ENCODE measurements around the gene SWAP70.

SWAP70 gene

DNA sequence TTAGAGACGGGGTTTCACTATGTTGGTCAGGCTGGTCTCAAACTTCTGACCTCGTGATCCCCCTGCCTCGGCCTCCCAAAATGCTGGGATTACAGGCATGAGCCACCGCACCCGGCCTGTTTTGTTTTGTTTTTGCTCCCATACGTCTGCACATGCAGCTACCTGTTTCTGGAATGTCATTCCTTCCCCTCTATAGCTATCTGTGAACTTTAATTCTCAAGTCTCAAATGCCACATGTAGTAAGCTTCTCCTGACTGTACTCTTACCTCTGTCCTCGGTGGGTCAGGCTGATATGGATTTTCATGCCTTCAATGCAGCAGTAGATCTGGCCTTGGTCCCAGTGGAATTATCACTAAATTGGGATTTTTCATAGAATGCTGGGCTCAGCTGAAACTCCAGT, 12.4 kb upstream of the SWAP70 start:
- Histone ChIP-seq H3K27me3 (ENCODE audit: insufficient read depth, low read length) (no peaks in the 10 kb centered on the region), H3K27ac (ENCODE audit: low read depth, low read length) (no peak overlapping the region), H3K4me3 (ENCODE audit: low read length) (no peak overlapping the region), H3K36me3 (ENCODE audit: insufficient read depth, low read length) (no peaks in the 10 kb centered on the region), H3K9me3 (ENCODE audit: insufficient read depth, low read depth, low read length) (no peaks in the 10 kb centered on the region), H3K9ac (ENCODE audit: low read depth, low read length) (no peak overlapping the region), H3K4me1 (ENCODE audit: insufficient read depth, low read length) (peaks cover 7% of the 10 kb centered on the region; the same call in 1 of the 2 replicates)
- WGBS: 86% methylated on average over 7 of the region's 7 CpGs

DNA sequence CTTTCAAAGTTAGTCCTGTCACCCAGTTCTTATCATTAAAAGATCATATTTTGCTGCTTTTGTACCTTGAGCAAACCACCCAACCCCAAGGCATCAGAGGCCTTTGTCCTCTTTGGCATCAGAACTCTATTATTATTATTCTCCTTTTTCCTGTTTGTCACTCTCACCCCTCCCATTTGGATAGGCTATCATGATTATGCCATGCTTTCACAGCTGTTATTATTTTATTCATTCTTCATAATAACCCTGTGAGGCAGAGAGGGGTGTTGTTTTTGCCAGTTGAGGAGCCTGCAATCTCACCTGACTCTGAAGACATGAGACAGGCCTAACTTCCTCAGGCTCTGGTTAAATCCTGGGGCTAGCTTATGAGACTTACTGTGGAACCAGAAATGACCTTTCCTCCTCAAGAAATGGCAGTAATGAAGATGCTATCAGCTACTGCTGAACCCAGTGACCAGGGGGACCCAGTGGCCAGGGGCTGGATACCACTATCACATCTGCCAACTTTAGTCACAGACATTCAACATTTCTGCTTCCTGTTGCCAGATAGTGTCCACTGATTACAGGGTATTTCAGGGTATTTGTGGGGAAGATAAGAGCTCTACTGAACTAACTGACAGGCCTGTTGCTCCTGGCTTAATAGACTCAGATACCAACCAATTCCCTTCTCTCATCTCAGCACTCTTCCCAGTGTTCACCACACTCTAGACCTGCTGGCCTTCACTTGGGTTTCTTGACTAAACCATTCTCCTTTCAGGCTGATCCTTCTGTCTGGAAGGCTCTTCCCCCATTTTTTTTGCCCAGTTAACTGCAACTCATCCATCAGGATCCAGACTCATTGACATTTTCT, 11.8 kb upstream of the SWAP70 start:
- Histone ChIP-seq H3K27ac (ENCODE audit: low read depth, low read length) (no peak overlapping the region), H3K27me3 (ENCODE audit: insufficient read depth, low read length) (no peaks in the 10 kb centered on the region), H3K36me3 (ENCODE audit: insufficient read depth, low read length) (no peaks in the 10 kb centered on the region)

DNA sequence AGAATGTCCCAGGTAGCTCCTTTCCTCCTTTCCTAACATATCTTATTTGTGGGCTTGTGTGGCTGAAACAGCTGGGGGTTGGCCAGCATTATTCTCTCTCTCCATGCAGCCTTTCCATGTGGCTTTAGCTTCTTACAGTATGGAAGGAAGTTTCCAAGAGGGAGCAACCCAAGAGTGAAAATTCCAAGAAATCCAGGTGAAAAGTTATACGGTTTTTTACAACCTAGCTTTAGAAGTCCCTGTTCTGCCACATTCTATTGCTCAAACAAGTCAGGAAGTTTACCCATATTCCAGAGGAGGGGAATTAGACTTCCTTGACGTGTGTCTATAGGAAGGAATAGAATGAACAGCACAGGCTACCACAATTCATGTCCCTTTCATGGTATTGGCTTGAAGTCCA, 10.0 kb upstream of the SWAP70 start:
- Histone ChIP-seq H3K9me3 (ENCODE audit: insufficient read depth, low read depth, low read length) (no peaks in the 10 kb centered on the region), H3K4me1 (ENCODE audit: insufficient read depth, low read length) (peaks cover under 1% of the 10 kb centered on the region; the same call in 1 of the 2 replicates), H3K4me3 (ENCODE audit: low read length) (no peak overlapping the region), H3K36me3 (ENCODE audit: insufficient read depth, low read length) (no peaks in the 10 kb centered on the region), H3K27ac (ENCODE audit: low read depth, low read length) (no peak overlapping the region), H3K9ac (ENCODE audit: low read depth, low read length) (no peak overlapping the region), H3K27me3 (ENCODE audit: insufficient read depth, low read length) (no peaks in the 10 kb centered on the region)
- WGBS: 92% methylated on average over 2 of the region's 2 CpGs

More for the DNA sequence above, 11.8 kb upstream of the SWAP70 start:
- Histone ChIP-seq H3K4me3 (ENCODE audit: low read length) (no peak overlapping the region), H3K4me1 (ENCODE audit: insufficient read depth, low read length) (peaks cover 7% of the 10 kb centered on the region; the same call in 1 of the 2 replicates), H3K9ac (ENCODE audit: low read depth, low read length) (no peak overlapping the region), H3K9me3 (ENCODE audit: insufficient read depth, low read depth, low read length) (no peaks in the 10 kb centered on the region)

DNA sequence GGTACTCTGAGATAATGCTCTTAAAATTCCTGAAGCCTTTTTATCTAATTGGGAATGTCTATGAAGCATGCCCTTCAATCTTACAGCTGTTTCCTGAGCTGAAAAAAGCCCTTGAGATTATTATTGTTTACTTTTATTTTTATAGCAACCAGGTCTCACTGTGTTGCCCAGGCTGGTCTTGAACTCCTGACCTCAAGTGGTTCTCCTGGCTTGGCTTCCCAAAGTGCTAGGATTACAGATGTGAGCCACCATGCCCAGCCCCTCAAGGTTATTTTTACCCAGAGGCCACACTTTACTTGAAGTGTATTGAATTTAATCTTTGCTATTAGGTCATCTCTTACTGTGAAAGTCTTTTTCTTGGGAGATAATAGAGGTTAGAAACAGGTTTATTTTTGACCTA, 7.0 kb upstream of the SWAP70 start:
- Histone ChIP-seq H3K9ac (ENCODE audit: low read depth, low read length) (no peak overlapping the region), H3K9me3 (ENCODE audit: insufficient read depth, low read depth, low read length) (no peaks in the 10 kb centered on the region), H3K27me3 (ENCODE audit: insufficient read depth, low read length) (no peaks in the 10 kb centered on the region), H3K4me1 (ENCODE audit: insufficient read depth, low read length) (no peaks in the 10 kb centered on the region), H3K27ac (ENCODE audit: low read depth, low read length) (no peak overlapping the region), H3K36me3 (ENCODE audit: insufficient read depth, low read length) (no peaks in the 10 kb centered on the region), H3K4me3 (ENCODE audit: low read length) (no peak overlapping the region)

DNA sequence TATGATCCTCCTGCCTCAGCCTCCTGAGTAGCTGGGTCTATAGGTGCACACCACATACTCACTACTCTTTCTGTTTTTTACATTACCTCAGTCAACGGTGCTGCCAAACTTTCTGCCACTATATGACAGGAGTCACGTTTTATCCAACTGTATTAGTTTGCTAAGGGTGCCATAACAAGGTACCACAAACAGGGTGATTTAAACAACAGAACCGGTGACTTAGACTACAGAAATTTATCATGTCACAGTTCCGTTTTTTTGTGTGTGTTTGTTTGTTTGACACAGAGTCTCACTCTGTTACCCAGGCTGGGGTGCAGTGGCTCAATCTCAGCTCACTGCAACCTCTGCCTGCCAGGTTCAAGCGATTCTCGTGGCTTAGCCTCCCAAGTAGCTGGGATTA, 6.3 kb upstream of the SWAP70 start:
- Histone ChIP-seq H3K36me3 (ENCODE audit: insufficient read depth, low read length) (no peaks in the 10 kb centered on the region), H3K4me3 (ENCODE audit: low read length) (no peak overlapping the region), H3K27me3 (ENCODE audit: insufficient read depth, low read length) (no peaks in the 10 kb centered on the region), H3K9ac (ENCODE audit: low read depth, low read length) (no peak overlapping the region), H3K27ac (ENCODE audit: low read depth, low read length) (no peak overlapping the region), H3K4me1 (ENCODE audit: insufficient read depth, low read length) (no peaks in the 10 kb centered on the region), H3K9me3 (ENCODE audit: insufficient read depth, low read depth, low read length) (no peaks in the 10 kb centered on the region)
- whole genome bisulfite sequencing: 95% methylated on average over 6 of the region's 6 CpGs

DNA sequence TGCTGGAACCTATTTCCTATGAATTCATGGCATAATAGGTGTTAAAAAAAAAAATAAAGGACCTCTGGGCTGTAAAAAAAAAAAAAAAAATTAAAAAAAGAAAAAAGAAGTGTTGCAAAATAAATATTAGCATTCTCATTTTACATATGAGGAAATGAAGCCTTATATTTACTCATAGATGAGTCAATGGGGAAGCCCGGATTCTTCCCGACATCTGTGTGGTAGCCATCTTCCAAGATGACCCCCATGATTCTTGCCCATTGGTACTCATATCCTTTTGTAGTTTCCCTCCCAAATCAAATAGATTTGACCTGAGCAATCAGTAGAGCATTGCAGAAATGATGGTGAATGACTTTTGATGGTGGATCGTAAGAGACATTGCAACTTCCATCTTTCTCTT, 3.0 kb upstream of the SWAP70 start:
- Histone ChIP-seq H3K4me3 (ENCODE audit: low read length) (no peak overlapping the region), H3K4me1 (ENCODE audit: insufficient read depth, low read length) (no peaks in the 10 kb centered on the region), H3K9ac (ENCODE audit: low read depth, low read length) (no peak overlapping the region), H3K9me3 (ENCODE audit: insufficient read depth, low read depth, low read length) (peaks cover 4% of the 10 kb centered on the region; the same call in 1 of the 2 replicates), H3K27me3 (ENCODE audit: insufficient read depth, low read length) (no peaks in the 10 kb centered on the region), H3K27ac (ENCODE audit: low read depth, low read length) (no peak overlapping the region), H3K36me3 (ENCODE audit: insufficient read depth, low read length) (no peaks in the 10 kb centered on the region)
- 90% methylated on average over 3 of the region's 3 CpGs for WGBS

DNA sequence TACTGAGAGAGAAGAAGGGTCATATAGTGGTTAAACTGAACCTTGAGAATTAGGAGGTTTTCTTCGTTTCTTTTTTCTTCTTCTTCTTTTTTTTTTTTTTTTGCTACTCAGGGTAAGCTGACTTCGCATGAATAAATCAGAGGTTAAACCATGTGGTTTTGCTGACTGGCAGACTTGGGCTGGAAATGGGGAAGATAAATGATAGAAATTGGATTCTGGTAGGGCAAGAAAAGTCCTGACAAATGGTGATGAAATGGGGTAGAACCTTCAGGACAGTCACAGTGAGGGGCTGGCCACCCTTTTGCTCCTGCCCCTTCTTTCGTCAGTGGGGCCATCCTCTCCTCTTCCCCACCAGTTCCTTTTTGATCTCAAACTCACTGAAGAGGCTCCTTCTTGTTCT, 1.6 kb upstream of the SWAP70 start:
- H3K4me3 ChIP-seq (ENCODE audit: low read length): no peak overlapping the region
- H3K36me3 ChIP-seq (ENCODE audit: insufficient read depth, low read length): no peaks in the 10 kb centered on the region
- no peaks in the 10 kb centered on the region for H3K27me3 ChIP-seq (ENCODE audit: insufficient read depth, low read length)
- WGBS: 92% methylated on average over 2 of the region's 3 CpGs
- no peaks in the 10 kb centered on the region for H3K4me1 ChIP-seq (ENCODE audit: insufficient read depth, low read length)
- H3K27ac ChIP-seq (ENCODE audit: low read depth, low read length): no peak overlapping the region
- no peak overlapping the region for H3K9ac ChIP-seq (ENCODE audit: low read depth, low read length)
- H3K9me3 ChIP-seq (ENCODE audit: insufficient read depth, low read depth, low read length): peaks cover 6% of the 10 kb centered on the region; the same call in 1 of the 2 replicates

DNA sequence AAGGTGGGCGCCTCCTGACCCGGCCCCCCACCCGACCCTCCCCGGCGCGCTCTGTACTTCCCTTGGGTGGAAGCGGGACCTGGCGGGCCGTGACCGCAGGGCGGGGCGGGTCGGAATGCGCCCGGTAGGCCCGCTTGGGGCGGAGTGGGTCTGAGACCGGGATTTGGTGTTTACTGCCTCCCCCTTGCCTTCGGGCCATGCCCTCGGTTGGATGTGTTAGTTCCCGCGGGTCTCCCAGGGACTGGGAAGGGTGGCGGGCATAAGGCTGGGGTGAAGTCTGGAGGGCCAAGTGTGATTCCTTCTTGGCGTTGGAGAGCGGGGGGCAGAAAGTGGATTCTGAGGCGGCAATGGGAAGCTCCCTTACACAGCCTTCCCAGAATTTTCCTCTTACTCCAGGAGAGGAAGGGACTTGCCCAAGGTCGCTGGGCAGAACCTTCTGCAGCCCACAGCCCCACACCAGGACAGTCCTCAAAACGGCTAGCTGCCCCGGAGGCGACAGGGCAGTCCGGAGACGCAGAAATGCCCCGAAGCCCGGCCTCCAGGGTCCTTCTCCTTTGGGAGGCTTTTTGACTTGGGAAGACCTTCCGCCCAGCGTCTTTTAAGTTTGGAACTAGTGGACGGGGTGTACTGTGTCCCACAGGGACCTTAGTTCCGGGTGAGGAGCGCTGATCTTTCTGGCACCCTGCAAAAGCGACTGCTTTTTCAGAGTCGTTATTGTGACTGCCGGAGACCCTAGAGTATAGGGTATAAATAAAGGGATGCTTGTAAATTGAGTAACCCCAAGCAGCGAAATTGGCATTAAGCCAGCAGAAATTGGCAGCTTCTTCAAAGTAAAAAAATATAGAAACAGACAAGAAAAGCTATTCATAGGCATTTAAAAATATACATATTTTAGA, 647 bp downstream of the SWAP70 start:
- H3K4me3 ChIP-seq (ENCODE audit: low read length): peak overlapping the region; percentile 100

DNA sequence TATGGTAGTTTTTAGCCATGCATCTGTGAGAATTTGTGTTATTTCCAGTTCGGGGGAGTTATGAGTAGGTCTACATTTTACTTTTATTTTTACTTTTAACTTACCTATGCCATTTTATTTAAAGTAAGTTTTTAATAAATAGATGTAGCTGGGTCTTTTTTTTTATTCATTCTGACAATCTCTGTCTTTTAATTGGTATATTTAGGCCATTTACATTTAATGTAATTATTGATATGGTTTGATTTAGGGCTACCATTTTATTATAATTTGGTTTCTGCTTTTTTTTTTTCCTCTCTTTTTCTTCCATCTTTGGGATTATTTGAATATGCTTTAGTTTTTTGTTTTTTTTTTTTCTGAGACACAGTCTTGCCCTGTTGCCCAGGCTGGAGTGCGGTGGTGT, 1.9 kb downstream of the SWAP70 start:
- Histone ChIP-seq H3K4me3 (ENCODE audit: low read length) (peak overlapping the region; percentile 100), H3K36me3 (ENCODE audit: insufficient read depth, low read length) (no peaks in the 10 kb centered on the region), H3K9ac (ENCODE audit: low read depth, low read length) (no peak overlapping the region), H3K27me3 (ENCODE audit: insufficient read depth, low read length) (no peaks in the 10 kb centered on the region), H3K27ac (ENCODE audit: low read depth, low read length) (no peak overlapping the region), H3K4me1 (ENCODE audit: insufficient read depth, low read length) (no peaks in the 10 kb centered on the region), H3K9me3 (ENCODE audit: insufficient read depth, low read depth, low read length) (peaks cover 6% of the 10 kb centered on the region; the same call in 1 of the 2 replicates)
- 100% methylated on average over 1 of the region's 2 CpGs for WGBS

More for the DNA sequence above, 647 bp downstream of the SWAP70 start:
- Histone ChIP-seq H3K27me3 (ENCODE audit: insufficient read depth, low read length) (no peaks in the 10 kb centered on the region), H3K27ac (ENCODE audit: low read depth, low read length) (peak overlapping the region; percentile 78), H3K36me3 (ENCODE audit: insufficient read depth, low read length) (no peaks in the 10 kb centered on the region), H3K4me1 (ENCODE audit: insufficient read depth, low read length) (no peaks in the 10 kb centered on the region), H3K9ac (ENCODE audit: low read depth, low read length) (peak overlapping the region; percentile 89), H3K9me3 (ENCODE audit: insufficient read depth, low read depth, low read length) (peaks cover 6% of the 10 kb centered on the region; the same call in 1 of the 2 replicates)
- 1% methylated on average over 41 of the region's 43 CpGs for WGBS

DNA sequence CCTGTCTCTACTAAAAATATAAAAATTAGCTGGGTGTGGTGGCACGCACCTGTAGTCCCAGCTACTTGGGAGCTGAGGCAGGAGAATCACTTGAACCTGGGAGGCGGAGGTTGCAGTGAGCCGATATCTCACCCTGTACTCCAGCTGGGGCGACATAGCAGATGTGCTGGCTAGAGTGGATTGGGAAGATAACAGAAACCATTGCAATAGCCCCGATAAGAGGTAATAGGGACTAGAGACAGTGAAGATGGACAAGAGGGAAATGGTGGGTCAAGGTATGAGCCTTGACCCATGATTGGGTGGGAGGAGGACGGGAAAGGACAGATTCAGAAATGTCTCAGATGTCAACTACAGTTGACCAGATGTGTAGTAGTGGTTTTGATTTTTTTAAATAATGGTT, 6.1 kb downstream of the SWAP70 start:
- Histone ChIP-seq H3K9me3 (ENCODE audit: insufficient read depth, low read depth, low read length) (peaks cover 6% of the 10 kb centered on the region; the same call in 1 of the 2 replicates), H3K9ac (ENCODE audit: low read depth, low read length) (no peak overlapping the region), H3K4me3 (ENCODE audit: low read length) (no peak overlapping the region), H3K27ac (ENCODE audit: low read depth, low read length) (no peak overlapping the region), H3K36me3 (ENCODE audit: insufficient read depth, low read length) (0 out of 2 replicates have a peak, but pooled peaks cover 6% of the 10 kb centered on the region), H3K4me1 (ENCODE audit: insufficient read depth, low read length) (peaks cover 16% of the 10 kb centered on the region; the same call in 1 of the 2 replicates), H3K27me3 (ENCODE audit: insufficient read depth, low read length) (no peaks in the 10 kb centered on the region)
- 92% methylated on average over 6 of the region's 6 CpGs for WGBS
